Neural cell (in vitro differentiated cells): ENCODE data around the gene PDHB. TPM values are rescaled to one million over a fixed set of nuclear protein-coding genes. Genes with fewer than 3 reads are reported as not detected.

Experiments used
- H2AFZ ChIP-seq: fragments of 200-600, 300-800 bp; sonication (generic), shearing (Covaris generic); 2 replicates; pipeline ENCODE4 v1.6.0; 2014; ENCODE audit warnings: low read depth, mild to moderate bottlenecking, antibody characterized with exemption, low read length, moderate library complexity
- H3F3A ChIP-seq: fragments of 200-600 bp; shearing (Covaris generic); 2 replicates; pipeline ENCODE4 v1.6.1; 2016; ENCODE audit warnings: mild to moderate bottlenecking, moderate library complexity, mixed read lengths, antibody characterized with exemption, low read length; ENCODE audit not compliant: insufficient read depth, poor library complexity, severe bottlenecking
- H3K27ac ChIP-seq: fragments of 200-600, 300-800 bp; sonication (generic), shearing (Covaris generic); 2 replicates; pipeline ENCODE4 v1.5.1; 2014; ENCODE audit warnings: mild to moderate bottlenecking, low read length, moderate library complexity
- H3K27me3 ChIP-seq: fragments of 300-800, 200-600 bp; sonication (generic), shearing (Covaris generic); 2 replicates; pipeline ENCODE4 v1.6.0; 2014; ENCODE audit warnings: mild to moderate bottlenecking, low read depth, low read length, moderate library complexity; ENCODE audit not compliant: insufficient read depth
- H3K36me3 ChIP-seq: fragments of 300-800, 200-600 bp; sonication (generic), shearing (Covaris generic); 2 replicates; pipeline ENCODE4 v1.5.1; 2014; ENCODE audit warnings: mild to moderate bottlenecking, antibody characterized with exemption, low read length, moderate library complexity; ENCODE audit not compliant: insufficient read depth
- H3K4me2 ChIP-seq: fragments of 300-800, 200-600 bp; sonication (generic), shearing (Covaris generic); 2 replicates; pipeline ENCODE4 v1.6.0; 2014; ENCODE audit warnings: mild to moderate bottlenecking, low read length
- H3K4me3 ChIP-seq: fragments of 300-800, 200-600 bp; sonication (generic), shearing (Covaris generic); 2 replicates; pipeline ENCODE4 v1.5.1; 2014; ENCODE audit warnings: mild to moderate bottlenecking, low read length, moderate library complexity
- H3K79me2 ChIP-seq: fragments of 200-600 bp; shearing (Covaris generic); replicated peaks from 2 replicates; pipeline ENCODE4 v1.6.0; 2014; ENCODE audit warnings: mild to moderate bottlenecking, low read length, moderate library complexity; ENCODE audit not compliant: insufficient read depth
- H3K9ac ChIP-seq: fragments of 300-800, 200-600 bp; sonication (generic), shearing (Covaris generic); 2 replicates; pipeline ENCODE4 v1.6.1; 2016; ENCODE audit warnings: mild to moderate bottlenecking, low read length, mixed read lengths
- H3K9me2 ChIP-seq: fragments of 200-600 bp; shearing (Covaris generic); 2 replicates; pipeline ENCODE4 v1.6.1; 2016; ENCODE audit warnings: mild to moderate bottlenecking, low read length, mixed read lengths; ENCODE audit not compliant: insufficient read depth
- H3K9me3 ChIP-seq: fragments of 200-600, 300-800 bp; sonication (generic), shearing (Covaris generic); 2 replicates; pipeline ENCODE4 v1.6.1; 2016; ENCODE audit warnings: mild to moderate bottlenecking, mixed run types, low read length, moderate library complexity, mixed read lengths
- H4K20me1 ChIP-seq: fragments of 200-600 bp; shearing (Covaris generic); 2 replicates; pipeline ENCODE4 v1.6.1; 2016; ENCODE audit warnings: mild to moderate bottlenecking, mixed run types; ENCODE audit not compliant: insufficient read depth
- EP300 ChIP-seq: fragments of 450-650 bp; conservative IDR thresholded peaks from 2 replicates; pipeline ENCODE4 v1.6.1; 2014; ENCODE audit warnings: antibody characterized with exemption, mild to moderate bottlenecking, moderate library complexity; ENCODE audit not compliant: poor library complexity, severe bottlenecking
- EZH2 ChIP-seq: fragments of 200-600, 300-800 bp; shearing (Covaris generic), sonication (generic); IDR thresholded peaks from 2 replicates; pipeline ENCODE4 v1.6.1; 2014; ENCODE audit warnings: antibody characterized with exemption, low read length, borderline replicate concordance, mild to moderate bottlenecking; ENCODE audit not compliant: insufficient read depth, poor library complexity, severe bottlenecking
- MXI1 ChIP-seq: fragments of 450-650 bp; conservative IDR thresholded peaks from 2 replicates; pipeline ENCODE4 v1.6.1; 2014; ENCODE audit warnings: antibody characterized with exemption, mild to moderate bottlenecking; ENCODE audit not compliant: poor library complexity, severe bottlenecking
- POLR2AphosphoS5 ChIP-seq: IDR thresholded peaks from 2 replicates; pipeline ENCODE4 v1.6.1; 2012
- RAD21 ChIP-seq: fragments of 450-650 bp; conservative IDR thresholded peaks from 2 replicates; pipeline ENCODE4 v1.6.1; 2014; ENCODE audit warnings: antibody characterized with exemption, mild to moderate bottlenecking, moderate library complexity
- SMC3 ChIP-seq: fragments of 450-650 bp; conservative IDR thresholded peaks from 2 replicates; pipeline ENCODE4 v1.6.1; 2014; ENCODE audit warnings: antibody characterized with exemption, mild to moderate bottlenecking, moderate library complexity; ENCODE audit not compliant: poor library complexity
- TAF1 ChIP-seq: IDR thresholded peaks from 2 replicates; pipeline ENCODE4 v1.6.1; 2012; ENCODE audit warnings: low read depth
- polyA plus RNA-seq: library from polyadenylated mRNA; depleted of rRNA; stranded (reverse); fragments of >200 nt; gene quantifications from 2 replicates; pipeline ENCODE4 v1.2.3, GENCODE V29; 2014
- TF ChIP-seq, protein P1 (sequence below): IDR thresholded peaks from 2 replicates; pipeline ENCODE4 v1.6.1; 2012; ENCODE audit warnings: borderline replicate concordance
- TF ChIP-seq, protein P2 (sequence below): fragments of 450-650 bp; IDR thresholded peaks from 2 replicates; pipeline ENCODE4 v1.5.1; 2014; ENCODE audit warnings: antibody characterized with exemption, mild to moderate bottlenecking, moderate library complexity; ENCODE audit not compliant: poor library complexity, severe bottlenecking

The PDHB gene
- polyA plus RNA-seq, 1 donor from 2014 or later = 154 TPM

DNA sequence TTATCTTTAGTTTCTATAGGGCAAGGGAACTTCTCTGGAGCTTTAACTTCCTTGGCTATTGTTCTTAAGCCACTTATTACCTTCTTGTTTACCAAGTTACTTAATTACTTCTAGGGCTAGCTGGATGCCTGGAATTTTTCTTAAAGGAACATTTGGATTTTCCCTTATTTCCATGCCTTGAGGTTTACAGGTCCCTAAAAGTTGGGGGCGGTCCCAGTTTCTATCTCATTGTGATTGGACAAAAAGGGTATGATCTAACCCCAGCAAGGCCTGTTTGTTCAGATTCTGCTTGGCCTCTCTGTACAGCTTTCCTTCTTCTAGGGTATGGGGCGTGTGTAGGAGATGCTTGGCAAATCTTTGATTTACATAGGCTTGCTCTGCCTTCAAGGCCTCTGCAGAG lies 17.4 kb downstream of the PDHB start:
- H3K36me3 ChIP-seq = no peaks in the 10 kb centered on the region
- H4K20me1 ChIP-seq = no peaks in the 10 kb centered on the region
- no peaks in the 10 kb centered on the region for H3K79me2 ChIP-seq
- no peak for TF ChIP-seq RAD21
- TF ChIP-seq, protein P1, sequence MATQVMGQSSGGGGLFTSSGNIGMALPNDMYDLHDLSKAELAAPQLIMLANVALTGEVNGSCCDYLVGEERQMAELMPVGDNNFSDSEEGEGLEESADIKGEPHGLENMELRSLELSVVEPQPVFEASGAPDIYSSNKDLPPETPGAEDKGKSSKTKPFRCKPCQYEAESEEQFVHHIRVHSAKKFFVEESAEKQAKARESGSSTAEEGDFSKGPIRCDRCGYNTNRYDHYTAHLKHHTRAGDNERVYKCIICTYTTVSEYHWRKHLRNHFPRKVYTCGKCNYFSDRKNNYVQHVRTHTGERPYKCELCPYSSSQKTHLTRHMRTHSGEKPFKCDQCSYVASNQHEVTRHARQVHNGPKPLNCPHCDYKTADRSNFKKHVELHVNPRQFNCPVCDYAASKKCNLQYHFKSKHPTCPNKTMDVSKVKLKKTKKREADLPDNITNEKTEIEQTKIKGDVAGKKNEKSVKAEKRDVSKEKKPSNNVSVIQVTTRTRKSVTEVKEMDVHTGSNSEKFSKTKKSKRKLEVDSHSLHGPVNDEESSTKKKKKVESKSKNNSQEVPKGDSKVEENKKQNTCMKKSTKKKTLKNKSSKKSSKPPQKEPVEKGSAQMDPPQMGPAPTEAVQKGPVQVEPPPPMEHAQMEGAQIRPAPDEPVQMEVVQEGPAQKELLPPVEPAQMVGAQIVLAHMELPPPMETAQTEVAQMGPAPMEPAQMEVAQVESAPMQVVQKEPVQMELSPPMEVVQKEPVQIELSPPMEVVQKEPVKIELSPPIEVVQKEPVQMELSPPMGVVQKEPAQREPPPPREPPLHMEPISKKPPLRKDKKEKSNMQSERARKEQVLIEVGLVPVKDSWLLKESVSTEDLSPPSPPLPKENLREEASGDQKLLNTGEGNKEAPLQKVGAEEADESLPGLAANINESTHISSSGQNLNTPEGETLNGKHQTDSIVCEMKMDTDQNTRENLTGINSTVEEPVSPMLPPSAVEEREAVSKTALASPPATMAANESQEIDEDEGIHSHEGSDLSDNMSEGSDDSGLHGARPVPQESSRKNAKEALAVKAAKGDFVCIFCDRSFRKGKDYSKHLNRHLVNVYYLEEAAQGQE = no peak
- no peak for TF ChIP-seq MXI1
- no peak for TF ChIP-seq EP300
- TF ChIP-seq EZH2 = no peak
- no peak for TF ChIP-seq TAF1
- TF ChIP-seq, protein P2, sequence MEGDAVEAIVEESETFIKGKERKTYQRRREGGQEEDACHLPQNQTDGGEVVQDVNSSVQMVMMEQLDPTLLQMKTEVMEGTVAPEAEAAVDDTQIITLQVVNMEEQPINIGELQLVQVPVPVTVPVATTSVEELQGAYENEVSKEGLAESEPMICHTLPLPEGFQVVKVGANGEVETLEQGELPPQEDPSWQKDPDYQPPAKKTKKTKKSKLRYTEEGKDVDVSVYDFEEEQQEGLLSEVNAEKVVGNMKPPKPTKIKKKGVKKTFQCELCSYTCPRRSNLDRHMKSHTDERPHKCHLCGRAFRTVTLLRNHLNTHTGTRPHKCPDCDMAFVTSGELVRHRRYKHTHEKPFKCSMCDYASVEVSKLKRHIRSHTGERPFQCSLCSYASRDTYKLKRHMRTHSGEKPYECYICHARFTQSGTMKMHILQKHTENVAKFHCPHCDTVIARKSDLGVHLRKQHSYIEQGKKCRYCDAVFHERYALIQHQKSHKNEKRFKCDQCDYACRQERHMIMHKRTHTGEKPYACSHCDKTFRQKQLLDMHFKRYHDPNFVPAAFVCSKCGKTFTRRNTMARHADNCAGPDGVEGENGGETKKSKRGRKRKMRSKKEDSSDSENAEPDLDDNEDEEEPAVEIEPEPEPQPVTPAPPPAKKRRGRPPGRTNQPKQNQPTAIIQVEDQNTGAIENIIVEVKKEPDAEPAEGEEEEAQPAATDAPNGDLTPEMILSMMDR = no peak
- no peak for TF ChIP-seq POLR2AphosphoS5
- TF ChIP-seq SMC3 = no peak
- no peaks in the 10 kb centered on the region for H3K27me3 ChIP-seq
- no peak overlapping the region for H2AFZ ChIP-seq
- no peak overlapping the region for H3K4me3 ChIP-seq
- no peak overlapping the region for H3K9ac ChIP-seq
- H3K27ac ChIP-seq = no peak overlapping the region
- H3K4me2 ChIP-seq = no peak overlapping the region
- no peaks in the 10 kb centered on the region for H3K9me2 ChIP-seq
- no peaks in the 10 kb centered on the region for H3K9me3 ChIP-seq
- no peaks in the 10 kb centered on the region for H3F3A ChIP-seq

DNA sequence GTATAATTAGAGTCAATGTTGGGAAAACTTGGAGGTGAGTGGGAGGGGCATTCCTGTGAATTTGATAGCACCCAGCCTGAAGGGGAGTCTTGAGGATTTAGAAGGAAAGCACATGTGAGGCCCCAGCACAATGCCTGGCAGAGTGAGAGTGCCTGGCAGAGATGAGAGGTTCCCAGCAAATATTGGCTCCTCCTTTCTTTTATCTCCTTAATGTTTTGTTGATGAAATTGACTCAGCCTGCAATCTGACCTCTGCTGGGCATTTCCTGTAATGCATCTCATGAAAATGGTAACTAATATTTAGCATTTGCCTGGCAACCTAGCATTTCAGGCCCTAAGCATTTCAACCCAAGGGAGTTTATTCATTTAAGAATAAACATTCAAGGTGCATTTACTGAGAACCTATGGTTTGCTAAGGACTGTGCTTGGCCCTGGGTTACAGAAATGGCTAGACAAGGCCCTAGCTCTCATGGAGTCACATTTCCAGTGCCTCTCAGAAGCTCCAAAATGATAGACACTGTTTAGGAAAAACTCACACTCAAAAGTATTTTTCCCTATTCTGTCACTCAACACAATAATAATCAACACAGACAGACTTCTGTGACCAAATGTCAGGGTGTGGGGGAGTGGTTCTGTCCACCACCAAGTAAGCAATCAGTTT lies 19.0 kb downstream of the PDHB start:
- H3K27me3 ChIP-seq = no peaks in the 10 kb centered on the region
- no peak overlapping the region for H3K9ac ChIP-seq
- H3F3A ChIP-seq = no peaks in the 10 kb centered on the region
- no peaks in the 10 kb centered on the region for H3K36me3 ChIP-seq
- H3K9me3 ChIP-seq = no peaks in the 10 kb centered on the region
- H3K79me2 ChIP-seq = no peaks in the 10 kb centered on the region
- no peaks in the 10 kb centered on the region for H4K20me1 ChIP-seq
- H3K27ac ChIP-seq = no peak overlapping the region
- TF ChIP-seq SMC3 (peak; percentile 87), EP300 (no peak), EZH2 (no peak), RAD21 (peak; percentile 70)
- TF ChIP-seq, protein P2 = peak; percentile 79
- TF ChIP-seq, protein P1 = no peak
- H3K4me3 ChIP-seq = no peak overlapping the region
- no peak overlapping the region for H2AFZ ChIP-seq
- no peaks in the 10 kb centered on the region for H3K9me2 ChIP-seq
- H3K4me2 ChIP-seq = no peak overlapping the region
